ENCODE data around the gene IAPP. TPM values are rescaled to one million over a fixed set of nuclear protein-coding genes. Genes with fewer than 3 reads are reported as not detected.
A peak's percentile ranks its signal among the peaks of the same experiment; 100 is the strongest.
"Not testable (repeated sequence)": the region's sequence is repeated elsewhere in the genome, so short reads cannot be mapped to it uniquely, and the experiment has no call there.

The IAPP gene
- total RNA-seq, 1 experiment from 2014 or later, result not detected

DNA sequence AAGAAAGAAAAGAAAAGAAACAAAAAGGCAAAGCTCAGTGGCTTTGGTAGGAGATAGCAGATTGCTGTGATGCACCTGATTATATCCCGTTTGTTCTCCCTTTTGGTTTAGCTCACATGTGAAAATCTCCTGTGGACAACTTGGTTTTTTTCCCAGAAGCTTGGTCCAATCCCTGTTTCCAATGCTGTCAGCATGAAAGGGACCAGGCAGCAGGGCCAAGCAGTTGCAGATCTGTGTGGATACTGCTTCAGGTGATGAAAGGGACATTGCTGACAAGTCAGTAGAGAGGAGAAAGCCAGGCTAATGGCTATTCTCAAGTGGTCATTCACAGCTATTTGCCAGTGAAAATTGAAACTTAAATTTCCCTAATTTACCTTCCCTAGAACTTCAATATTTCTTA lies 19.2 kb upstream of the IAPP start:
- Histone ChIP-seq H3K27ac (no peak overlapping the region), H3K4me3 (no peak overlapping the region), H3K27me3 (ENCODE audit: insufficient read depth, low read depth) (no peaks in the 10 kb centered on the region), H3K9me3 (ENCODE audit: insufficient read depth, low read depth) (no peaks in the 10 kb centered on the region), H3K9me2 (ENCODE audit: insufficient read depth) (no peaks in the 10 kb centered on the region), H3F3A (ENCODE audit: insufficient read depth, low read depth) (no peaks in the 10 kb centered on the region), H3K4me2 (no peak overlapping the region), H2AFZ (no peak overlapping the region), H4K20me1 (ENCODE audit: insufficient read depth) (no peaks in the 10 kb centered on the region), H3K4me1 (replicated peaks; ENCODE audit: insufficient read depth) (no peaks in the 10 kb centered on the region), H3K36me3 (ENCODE audit: low read depth) (no peaks in the 10 kb centered on the region), H3K79me2 (ENCODE audit: low read depth) (no peaks in the 10 kb centered on the region)
- no peak for TF ChIP-seq EZH2 (IDR thresholded peaks at IDR 0.05; ENCODE audit: low read depth)
- TF ChIP-seq, protein P1, sequence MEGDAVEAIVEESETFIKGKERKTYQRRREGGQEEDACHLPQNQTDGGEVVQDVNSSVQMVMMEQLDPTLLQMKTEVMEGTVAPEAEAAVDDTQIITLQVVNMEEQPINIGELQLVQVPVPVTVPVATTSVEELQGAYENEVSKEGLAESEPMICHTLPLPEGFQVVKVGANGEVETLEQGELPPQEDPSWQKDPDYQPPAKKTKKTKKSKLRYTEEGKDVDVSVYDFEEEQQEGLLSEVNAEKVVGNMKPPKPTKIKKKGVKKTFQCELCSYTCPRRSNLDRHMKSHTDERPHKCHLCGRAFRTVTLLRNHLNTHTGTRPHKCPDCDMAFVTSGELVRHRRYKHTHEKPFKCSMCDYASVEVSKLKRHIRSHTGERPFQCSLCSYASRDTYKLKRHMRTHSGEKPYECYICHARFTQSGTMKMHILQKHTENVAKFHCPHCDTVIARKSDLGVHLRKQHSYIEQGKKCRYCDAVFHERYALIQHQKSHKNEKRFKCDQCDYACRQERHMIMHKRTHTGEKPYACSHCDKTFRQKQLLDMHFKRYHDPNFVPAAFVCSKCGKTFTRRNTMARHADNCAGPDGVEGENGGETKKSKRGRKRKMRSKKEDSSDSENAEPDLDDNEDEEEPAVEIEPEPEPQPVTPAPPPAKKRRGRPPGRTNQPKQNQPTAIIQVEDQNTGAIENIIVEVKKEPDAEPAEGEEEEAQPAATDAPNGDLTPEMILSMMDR (conservative IDR thresholded peaks at IDR 0.05), result no peak
- CTCF ChIA-PET, result no interaction called here
- BruUV-seq (replicated peaks), result no TSS peak
- intact Hi-C loops (cut with micrococcal nuclease; ENCODE audit: unreplicated experiment), result no loop called here
- no peak for DNase-seq
- POLR2A ChIA-PET (ENCODE audit: unreplicated experiment), result no interaction called here

DNA sequence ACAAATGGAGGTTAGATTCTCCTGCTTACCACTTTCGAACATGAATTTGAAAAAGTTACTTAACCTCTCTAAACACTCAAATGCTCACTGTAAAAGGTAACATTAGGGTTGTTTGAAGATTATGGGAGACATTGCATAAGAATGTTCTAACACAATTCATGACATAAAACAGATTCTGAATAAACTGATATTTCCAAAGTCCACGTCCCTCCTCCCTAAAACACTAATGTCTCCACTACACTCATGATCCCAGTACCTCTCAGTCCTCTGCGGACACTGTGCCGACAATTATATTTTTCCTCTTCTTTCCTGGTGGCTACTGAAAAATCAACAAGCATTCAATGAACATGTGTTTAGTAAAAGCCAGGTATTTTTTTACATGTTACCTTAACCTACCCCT lies 18.8 kb upstream of the IAPP start:
- TF ChIP-seq, protein P1 (conservative IDR thresholded peaks at IDR 0.05), result no peak
- no peak for TF ChIP-seq EZH2 (IDR thresholded peaks at IDR 0.05; ENCODE audit: low read depth)
- H3K4me1 ChIP-seq (replicated peaks; ENCODE audit: insufficient read depth), result no peaks in the 10 kb centered on the region
- no peaks in the 10 kb centered on the region for H3K9me2 ChIP-seq (ENCODE audit: insufficient read depth)
- H2AFZ ChIP-seq, result no peak overlapping the region
- no peaks in the 10 kb centered on the region for H3K36me3 ChIP-seq (ENCODE audit: low read depth)
- no peaks in the 10 kb centered on the region for H3K27me3 ChIP-seq (ENCODE audit: insufficient read depth, low read depth)
- ChIA-PET POLR2A (ENCODE audit: unreplicated experiment) (no interaction called here), CTCF (no interaction called here)
- H3K79me2 ChIP-seq (ENCODE audit: low read depth), result no peaks in the 10 kb centered on the region
- H3K4me3 ChIP-seq, result no peak overlapping the region
- no TSS peak for BruUV-seq (replicated peaks)
- no peak for DNase-seq
- H4K20me1 ChIP-seq (ENCODE audit: insufficient read depth), result no peaks in the 10 kb centered on the region
- no peaks in the 10 kb centered on the region for H3F3A ChIP-seq (ENCODE audit: insufficient read depth, low read depth)
- H3K27ac ChIP-seq, result no peak overlapping the region
- H3K9me3 ChIP-seq (ENCODE audit: insufficient read depth, low read depth), result no peaks in the 10 kb centered on the region
- intact Hi-C loops (cut with micrococcal nuclease; ENCODE audit: unreplicated experiment), result no loop called here
- no peak overlapping the region for H3K4me2 ChIP-seq

DNA sequence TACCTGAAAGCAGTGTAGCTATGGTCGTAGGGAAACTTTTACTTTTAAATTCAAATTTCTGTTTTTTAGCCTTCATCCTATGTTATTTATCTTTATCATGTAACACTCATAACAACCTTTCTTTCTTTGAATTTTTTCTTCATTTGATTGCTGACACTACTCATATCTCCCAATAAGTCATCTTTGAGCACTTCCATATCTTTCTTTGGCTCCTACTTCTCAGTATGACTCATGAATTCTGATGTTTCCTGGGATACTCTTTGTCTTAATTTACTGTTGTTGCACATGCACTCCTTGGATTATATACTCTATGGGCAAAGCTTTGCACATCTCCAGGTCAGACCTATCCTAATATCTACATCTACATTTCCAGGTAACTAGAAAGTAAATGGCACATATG lies 18.1 kb upstream of the IAPP start:
- no peaks in the 10 kb centered on the region for H3K36me3 ChIP-seq (ENCODE audit: low read depth)
- H3K4me2 ChIP-seq, result no peak overlapping the region
- CTCF ChIA-PET, result no interaction called here
- intact Hi-C loops (cut with micrococcal nuclease; ENCODE audit: unreplicated experiment), result no loop called here
- no peaks in the 10 kb centered on the region for H3K9me2 ChIP-seq (ENCODE audit: insufficient read depth)
- no peaks in the 10 kb centered on the region for H3K27me3 ChIP-seq (ENCODE audit: insufficient read depth, low read depth)
- H3K9me3 ChIP-seq (ENCODE audit: insufficient read depth, low read depth), result no peaks in the 10 kb centered on the region
- no TSS peak for BruUV-seq (replicated peaks)
- no peaks in the 10 kb centered on the region for H3F3A ChIP-seq (ENCODE audit: insufficient read depth, low read depth)
- no peaks in the 10 kb centered on the region for H3K79me2 ChIP-seq (ENCODE audit: low read depth)
- TF ChIP-seq, protein P1 (conservative IDR thresholded peaks at IDR 0.05), result no peak
- no peak for TF ChIP-seq EZH2 (IDR thresholded peaks at IDR 0.05; ENCODE audit: low read depth)
- H3K27ac ChIP-seq, result no peak overlapping the region
- H3K4me3 ChIP-seq, result no peak overlapping the region
- POLR2A ChIA-PET (ENCODE audit: unreplicated experiment), result interaction anchor here (0.6 kb wide), 1 partner anchor 550 kb away, joined by 5 read pairs; no protein-coding TSS in a partner anchor
- DNase-seq, result no peak
- H2AFZ ChIP-seq, result no peak overlapping the region
- no peaks in the 10 kb centered on the region for H4K20me1 ChIP-seq (ENCODE audit: insufficient read depth)
- no peaks in the 10 kb centered on the region for H3K4me1 ChIP-seq (replicated peaks; ENCODE audit: insufficient read depth)

DNA sequence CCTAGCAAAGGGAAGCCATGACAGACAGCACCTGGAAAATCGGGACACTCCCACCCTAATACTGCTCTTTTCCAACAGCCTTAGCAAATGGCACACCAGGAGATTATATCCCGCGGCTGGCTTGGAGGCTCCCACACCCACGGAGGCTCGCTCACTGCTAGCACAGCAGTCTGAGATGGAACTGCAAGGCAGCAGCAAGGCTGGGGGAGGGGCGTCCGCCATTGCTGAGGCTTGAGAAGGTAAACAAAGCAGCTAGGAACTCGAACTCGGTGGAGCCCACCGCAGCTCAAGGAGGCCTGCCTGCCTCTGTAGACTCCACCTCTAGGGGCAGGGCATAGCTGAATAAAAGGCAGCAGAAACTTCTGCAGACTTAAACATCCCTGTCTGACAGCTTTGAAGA lies 12.1 kb upstream of the IAPP start:
- Histone ChIP-seq H3K4me2 (peak overlapping the region; percentile 49), H2AFZ (peak overlapping the region; percentile 52; the same call in 1 of the 2 replicates)
- CTCF ChIA-PET, result not testable (repeated sequence)

More for the DNA sequence above, 12.1 kb upstream of the IAPP start:
- BruUV-seq (replicated peaks); H3K79me2 ChIP-seq (ENCODE audit: low read depth); H3F3A ChIP-seq (ENCODE audit: insufficient read depth, low read depth); H3K27ac ChIP-seq; DNase-seq; intact Hi-C loops (cut with micrococcal nuclease; ENCODE audit: unreplicated experiment); POLR2A ChIA-PET (ENCODE audit: unreplicated experiment); H3K9me3 ChIP-seq (ENCODE audit: insufficient read depth, low read depth); H3K4me1 ChIP-seq (replicated peaks; ENCODE audit: insufficient read depth); H3K9me2 ChIP-seq (ENCODE audit: insufficient read depth); H3K36me3 ChIP-seq (ENCODE audit: low read depth); H4K20me1 ChIP-seq (ENCODE audit: insufficient read depth); H3K27me3 ChIP-seq (ENCODE audit: insufficient read depth, low read depth): not testable (repeated sequence)
- H3K4me3 ChIP-seq, result peak overlapping the region; percentile 42; the same call in 1 of the 2 replicates
